Activated CD4-positive, alpha-beta memory T cell treated with anti-CD3 and anti-CD28 coated beads, Interleukin-2, amount 10 ng/mL, durations not matched to agents 7 days and 5 days (primary cell): ENCODE measurements around the gene TOR3A. TPM values are rescaled to one million over a fixed set of nuclear protein-coding genes. Genes with fewer than 3 reads are reported as not detected.

Source experiments
- CTCF ChIA-PET: fragments of 350-600 bp; sonication (Branson Sonifier 250); formaldehyde crosslinking; loops from one replicate; lab custom pipeline; 2021; ENCODE audit warnings: antibody characterized with exemption, inconsistent platforms; lab: Charles Lee
- POLR2A ChIA-PET: fragments of 350-600 bp; sonication (Branson Sonifier 250); formaldehyde crosslinking; loops from one replicate; lab custom pipeline; 2021; ENCODE audit warnings: antibody characterized with exemption; lab: Charles Lee
- DNase-seq: peaks from one replicate; pipeline ENCODE4 v3.0.0-alpha.2; 2020
- H3K27ac Mint-ChIP-seq: one replicate; pipeline ENCODE4 v1.8.0; 2021; ENCODE audit warnings: mild to moderate bottlenecking, mixed read lengths
- H3K27me3 Mint-ChIP-seq: one replicate; pipeline ENCODE4 v1.8.0; 2021; ENCODE audit warnings: mixed read lengths
- H3K36me3 Mint-ChIP-seq: one replicate; pipeline ENCODE4 v1.8.0; 2021; ENCODE audit warnings: low read depth, mixed read lengths
- H3K4me1 Mint-ChIP-seq: one replicate; pipeline ENCODE4 v1.8.0; 2021; ENCODE audit warnings: mixed read lengths
- H3K4me3 Mint-ChIP-seq: one replicate; pipeline ENCODE4 v1.8.0; 2021; ENCODE audit warnings: mild to moderate bottlenecking, mixed read lengths
- H3K9me3 Mint-ChIP-seq: one replicate; pipeline ENCODE4 v1.8.0; 2021; ENCODE audit warnings: mixed read lengths
- total RNA-seq, 2 experiments: library from RNA; stranded (reverse); gene quantifications; one replicate each; pipeline ENCODE4 v1.2.3, GENCODE V29; 2021

The TOR3A gene
- total RNA-seq, 2 experiments from 2014 or later = 47.1 to 51.5 TPM

GRCh38 chr1:179047636-179047997, 34.3 kb upstream of the TOR3A start:
- H3K36me3 Mint-ChIP-seq = peaks cover 3% of the 10 kb centered on the region
- no peak for DNase-seq
- CTCF ChIA-PET = interaction anchor here (1.6 kb wide), 1 partner anchor 44 kb away, joined by 4 read pairs; no protein-coding TSS in a partner anchor
- H3K4me1 Mint-ChIP-seq = no peaks in the 10 kb centered on the region
- H3K9me3 Mint-ChIP-seq = no peaks in the 10 kb centered on the region
- no peak overlapping the region for H3K27ac Mint-ChIP-seq
- H3K27me3 Mint-ChIP-seq = no peaks in the 10 kb centered on the region
- POLR2A ChIA-PET = no interaction called here
- no peak overlapping the region for H3K4me3 Mint-ChIP-seq

- H3K4me1 Mint-ChIP-seq = no peaks in the 10 kb centered on the region
- no peaks in the 10 kb centered on the region for H3K9me3 Mint-ChIP-seq
- POLR2A ChIA-PET = no interaction called here
- no peak overlapping the region for H3K4me3 Mint-ChIP-seq
- DNase-seq = no peak
- CTCF ChIA-PET = interaction anchor here (1.6 kb wide), 1 partner anchor 45 kb away, joined by 4 read pairs; no protein-coding TSS in a partner anchor
- no peaks in the 10 kb centered on the region for H3K27me3 Mint-ChIP-seq
- no peak overlapping the region for H3K27ac Mint-ChIP-seq
- peaks cover 3% of the 10 kb centered on the region for H3K36me3 Mint-ChIP-seq
These were observed 33.3 kb upstream of the TOR3A start for GRCh38 chr1:179048339-179049124.

GRCh38 chr1:179052776-179053175, 29.1 kb upstream of the TOR3A start:
- POLR2A ChIA-PET = no interaction called here

GRCh38 chr1:179053486-179053885, 28.4 kb upstream of the TOR3A start:
- Mint-ChIP-seq H3K4me1 (no peaks in the 10 kb centered on the region), H3K27me3 (no peaks in the 10 kb centered on the region), H3K4me3 (no peak overlapping the region), H3K36me3 (peaks cover 20% of the 10 kb centered on the region), H3K9me3 (no peaks in the 10 kb centered on the region), H3K27ac (no peak overlapping the region)
- no peak for DNase-seq
- CTCF ChIA-PET = no interaction called here
- POLR2A ChIA-PET = no interaction called here

More at GRCh38 chr1:179052776-179053175, 29.1 kb upstream of the TOR3A start:
- Mint-ChIP-seq H3K4me1 (no peaks in the 10 kb centered on the region), H3K36me3 (peaks cover 16% of the 10 kb centered on the region), H3K4me3 (no peak overlapping the region), H3K27me3 (no peaks in the 10 kb centered on the region), H3K27ac (no peak overlapping the region), H3K9me3 (no peaks in the 10 kb centered on the region)
- no peak for DNase-seq
- CTCF ChIA-PET = no interaction called here

- Mint-ChIP-seq H3K27ac (no peak overlapping the region), H3K36me3 (peaks cover 24% of the 10 kb centered on the region), H3K4me1 (no peaks in the 10 kb centered on the region), H3K4me3 (no peak overlapping the region), H3K27me3 (no peaks in the 10 kb centered on the region), H3K9me3 (no peaks in the 10 kb centered on the region)
- ChIA-PET POLR2A (no interaction called here), CTCF (interaction anchor here (0.5 kb wide), 1 partner anchor 286 kb away, joined by 3 read pairs; no protein-coding TSS in a partner anchor)
- DNase-seq = no peak
These were observed 25.9 kb upstream of the TOR3A start for GRCh38 chr1:179055937-179056336.

GRCh38 chr1:179058487-179059483, 23.1 kb upstream of the TOR3A start:
- no peak overlapping the region for H3K4me3 Mint-ChIP-seq
- no peaks in the 10 kb centered on the region for H3K9me3 Mint-ChIP-seq
- DNase-seq = no peak
- CTCF ChIA-PET = no interaction called here
- no peaks in the 10 kb centered on the region for H3K27me3 Mint-ChIP-seq
- POLR2A ChIA-PET = no interaction called here
- H3K4me1 Mint-ChIP-seq = no peaks in the 10 kb centered on the region
- peaks cover 27% of the 10 kb centered on the region for H3K36me3 Mint-ChIP-seq
- H3K27ac Mint-ChIP-seq = no peak overlapping the region

- no peaks in the 10 kb centered on the region for H3K9me3 Mint-ChIP-seq
- no peak overlapping the region for H3K27ac Mint-ChIP-seq
- H3K36me3 Mint-ChIP-seq = peaks cover 17% of the 10 kb centered on the region
- ChIA-PET POLR2A (no interaction called here), CTCF (no interaction called here)
- no peaks in the 10 kb centered on the region for H3K4me1 Mint-ChIP-seq
- no peaks in the 10 kb centered on the region for H3K27me3 Mint-ChIP-seq
- DNase-seq = no peak
- no peak overlapping the region for H3K4me3 Mint-ChIP-seq
These were observed 20.2 kb upstream of the TOR3A start for GRCh38 chr1:179061360-179062282.

- no peak for DNase-seq
- ChIA-PET POLR2A (no interaction called here), CTCF (no interaction called here)
- Mint-ChIP-seq H3K36me3 (peaks cover 9% of the 10 kb centered on the region), H3K4me1 (no peaks in the 10 kb centered on the region), H3K9me3 (no peaks in the 10 kb centered on the region), H3K4me3 (no peak overlapping the region), H3K27ac (no peak overlapping the region), H3K27me3 (no peaks in the 10 kb centered on the region)
These were observed 15.4 kb upstream of the TOR3A start for GRCh38 chr1:179066471-179066870.

- H3K9me3 Mint-ChIP-seq = no peaks in the 10 kb centered on the region
- ChIA-PET POLR2A (no interaction called here), CTCF (interaction anchor here (1.6 kb wide), 1 partner anchor 291 kb away, joined by 4 read pairs; no protein-coding TSS in a partner anchor)
- H3K36me3 Mint-ChIP-seq = peaks cover 7% of the 10 kb centered on the region
- DNase-seq = no peak
- no peak overlapping the region for H3K27ac Mint-ChIP-seq
- H3K4me1 Mint-ChIP-seq = peaks cover 17% of the 10 kb centered on the region
- no peak overlapping the region for H3K4me3 Mint-ChIP-seq
- H3K27me3 Mint-ChIP-seq = no peaks in the 10 kb centered on the region
These were observed 4.5 kb upstream of the TOR3A start for GRCh38 chr1:179077396-179077795.

- Mint-ChIP-seq H3K4me3 (peak overlapping the region; percentile 3), H3K36me3 (peaks cover 6% of the 10 kb centered on the region), H3K4me1 (peaks cover 27% of the 10 kb centered on the region), H3K27ac (peak overlapping the region; percentile 2), H3K9me3 (no peaks in the 10 kb centered on the region), H3K27me3 (no peaks in the 10 kb centered on the region)
- ChIA-PET CTCF (interaction anchor here (0.6 to 3.7 kb wide), 18 partner anchors 9 to 736 kb away, joined by 3 to 37 read pairs (median 4); partner anchors contain the start of genes AXDND1 and SOAT1), POLR2A (interaction anchor here (0.7 to 4.6 kb wide), 3 partner anchors 14 to 289 kb away, joined by 3 to 25 read pairs (median 5); no protein-coding TSS in a partner anchor)
- DNase-seq = peak; percentile 61
These were observed 2.6 kb upstream of the TOR3A start for GRCh38 chr1:179079113-179079761.

GRCh38 chr1:179080866-179081686, 794 bp upstream of the TOR3A start:
- peak overlapping the region; percentile 90 for H3K27ac Mint-ChIP-seq
- peaks cover 17% of the 10 kb centered on the region for H3K36me3 Mint-ChIP-seq
- no peak for DNase-seq
- ChIA-PET POLR2A (interaction anchor here (0.6 to 4.6 kb wide), 12 partner anchors 12 to 287 kb away, joined by 3 to 25 read pairs (median 4); partner anchors contain the start of gene AXDND1), CTCF (interaction anchor here (0.7 to 3.7 kb wide), 12 partner anchors 22 to 734 kb away, joined by 3 to 37 read pairs (median 4); partner anchors contain the start of genes AXDND1 and SOAT1)
- no peaks in the 10 kb centered on the region for H3K27me3 Mint-ChIP-seq
- H3K4me1 Mint-ChIP-seq = peaks cover 33% of the 10 kb centered on the region
- H3K9me3 Mint-ChIP-seq = no peaks in the 10 kb centered on the region
- H3K4me3 Mint-ChIP-seq = peak overlapping the region; percentile 98
